Measurements from ENCODE around the gene VWA8. TPM values are rescaled to one million over a fixed set of nuclear protein-coding genes. Genes with fewer than 3 reads are reported as not detected.
A peak's percentile ranks its signal among the peaks of the same experiment; 100 is the strongest.
"Not testable (repeated sequence)": the region's sequence is repeated elsewhere in the genome, so short reads cannot be mapped to it uniquely, and the experiment has no call there.

VWA8 gene
- total and polyA plus RNA-seq, 2 donors, result 8.1 to 20.9 TPM

- H3K4me1 ChIP-seq (ENCODE audit: control insufficient read depth in 2 of 2, insufficient read depth in 2 of 2, low read length in 2 of 2), result peaks cover 0 to 3% of the 10 kb centered on the region in 2 donors
- H3K27me3 ChIP-seq (ENCODE audit: control insufficient read depth in 2 of 2, insufficient read depth in 1 of 2, low read length in 1 of 2), result no peaks in the 10 kb centered on the region
- no peak for DNase-seq (ENCODE audit: low read depth in 6 of 9, low spot score in 9 of 9)
- H3K9me3 ChIP-seq (ENCODE audit: control insufficient read depth in 2 of 2, insufficient read depth in 1 of 2, low read length in 1 of 2), result no peaks in the 10 kb centered on the region
- no peak overlapping the region for H3K4me3 ChIP-seq (ENCODE audit: low read length in 2 of 2)
- WGBS, result 96% methylated on average over 4 of the region's 4 CpGs
- H3K36me3 ChIP-seq (ENCODE audit: control insufficient read depth in 2 of 2, insufficient read depth in 2 of 2, low read length in 1 of 2), result no peaks in the 10 kb centered on the region
- no peak overlapping the region for H3K27ac ChIP-seq (ENCODE audit: low read depth in 1 of 2, low read length in 1 of 2)
These were observed 317.4 kb downstream of the VWA8 start for GRCh38 chr13:41643507-41643906.

GRCh38 chr13:41641961-41642360 lies 318.9 kb downstream of the VWA8 start:
- DNase-seq (ENCODE audit: low read depth in 6 of 9, low spot score in 9 of 9), result no peak
- Histone ChIP-seq H3K27me3 (ENCODE audit: control insufficient read depth in 2 of 2, insufficient read depth in 1 of 2, low read length in 1 of 2) (no peaks in the 10 kb centered on the region), H3K36me3 (ENCODE audit: control insufficient read depth in 2 of 2, insufficient read depth in 2 of 2, low read length in 1 of 2) (no peaks in the 10 kb centered on the region), H3K9me3 (ENCODE audit: control insufficient read depth in 2 of 2, insufficient read depth in 1 of 2, low read length in 1 of 2) (no peaks in the 10 kb centered on the region), H3K4me1 (ENCODE audit: control insufficient read depth in 2 of 2, insufficient read depth in 2 of 2, low read length in 2 of 2) (peaks cover 0 to 3% of the 10 kb centered on the region in 2 donors), H3K4me3 (ENCODE audit: low read length in 2 of 2) (no peak overlapping the region), H3K27ac (ENCODE audit: low read depth in 1 of 2, low read length in 1 of 2) (no peak overlapping the region)
- 97% methylated on average over 4 of the region's 4 CpGs for WGBS

- Histone ChIP-seq H3K36me3 (ENCODE audit: control insufficient read depth in 2 of 2, insufficient read depth in 2 of 2, low read length in 1 of 2) (no peaks in the 10 kb centered on the region), H3K27ac (ENCODE audit: low read depth in 1 of 2, low read length in 1 of 2) (no peak overlapping the region), H3K27me3 (ENCODE audit: control insufficient read depth in 2 of 2, insufficient read depth in 1 of 2, low read length in 1 of 2) (no peaks in the 10 kb centered on the region), H3K4me1 (ENCODE audit: control insufficient read depth in 2 of 2, insufficient read depth in 2 of 2, low read length in 2 of 2) (peaks cover 0 to 3% of the 10 kb centered on the region in 2 donors), H3K4me3 (ENCODE audit: low read length in 2 of 2) (no peak overlapping the region), H3K9me3 (ENCODE audit: control insufficient read depth in 2 of 2, insufficient read depth in 1 of 2, low read length in 1 of 2) (no peaks in the 10 kb centered on the region)
- DNase-seq (ENCODE audit: low read depth in 6 of 9, low spot score in 9 of 9), result no peak
- 99% methylated on average over 1 of the region's 1 CpG for WGBS
These were observed 319.5 kb downstream of the VWA8 start for GRCh38 chr13:41641429-41641828.

- Histone ChIP-seq H3K27ac (ENCODE audit: low read depth in 1 of 2, low read length in 1 of 2) (no peak overlapping the region), H3K36me3 (ENCODE audit: control insufficient read depth in 2 of 2, insufficient read depth in 2 of 2, low read length in 1 of 2) (no peaks in the 10 kb centered on the region), H3K4me1 (ENCODE audit: control insufficient read depth in 2 of 2, insufficient read depth in 2 of 2, low read length in 2 of 2) (peaks cover 0 to 3% of the 10 kb centered on the region in 2 donors), H3K4me3 (ENCODE audit: low read length in 2 of 2) (no peak overlapping the region), H3K9me3 (ENCODE audit: control insufficient read depth in 2 of 2, insufficient read depth in 1 of 2, low read length in 1 of 2) (no peaks in the 10 kb centered on the region), H3K27me3 (ENCODE audit: control insufficient read depth in 2 of 2, insufficient read depth in 1 of 2, low read length in 1 of 2) (no peaks in the 10 kb centered on the region)
- 92% methylated on average over 4 of the region's 4 CpGs for WGBS
- peak in 1 of 9 donors; percentile 21 for DNase-seq (ENCODE audit: low read depth in 6 of 9, low spot score in 9 of 9)
These were observed 320.7 kb downstream of the VWA8 start for GRCh38 chr13:41639955-41640780.

- WGBS, result 97% methylated on average over 7 of the region's 7 CpGs
- Histone ChIP-seq H3K4me1 (ENCODE audit: control insufficient read depth in 2 of 2, insufficient read depth in 2 of 2, low read length in 2 of 2) (peaks cover 0 to 1% of the 10 kb centered on the region in 2 donors), H3K36me3 (ENCODE audit: control insufficient read depth in 2 of 2, insufficient read depth in 2 of 2, low read length in 1 of 2) (no peaks in the 10 kb centered on the region), H3K27ac (ENCODE audit: low read depth in 1 of 2, low read length in 1 of 2) (no peak overlapping the region), H3K9me3 (ENCODE audit: control insufficient read depth in 2 of 2, insufficient read depth in 1 of 2, low read length in 1 of 2) (no peaks in the 10 kb centered on the region), H3K4me3 (ENCODE audit: low read length in 2 of 2) (no peak overlapping the region), H3K27me3 (ENCODE audit: control insufficient read depth in 2 of 2, insufficient read depth in 1 of 2, low read length in 1 of 2) (no peaks in the 10 kb centered on the region)
- no peak for DNase-seq (ENCODE audit: low read depth in 6 of 9, low spot score in 9 of 9)
These were observed 321.5 kb downstream of the VWA8 start for GRCh38 chr13:41639237-41639904.

- H3K27ac ChIP-seq (ENCODE audit: low read depth in 1 of 2, low read length in 1 of 2), result no peak overlapping the region
- no peaks in the 10 kb centered on the region for H3K9me3 ChIP-seq (ENCODE audit: control insufficient read depth in 2 of 2, insufficient read depth in 1 of 2, low read length in 1 of 2)
These were observed 323.3 kb downstream of the VWA8 start for GRCh38 chr13:41637586-41637985.

GRCh38 chr13:41637032-41637431 lies 323.9 kb downstream of the VWA8 start:
- 97% methylated on average over 4 of the region's 5 CpGs for WGBS
- not testable (repeated sequence) for H3K9me3 ChIP-seq (ENCODE audit: control insufficient read depth in 2 of 2, insufficient read depth in 1 of 2, low read length in 1 of 2); H3K4me3 ChIP-seq (ENCODE audit: low read length in 2 of 2); H3K4me1 ChIP-seq (ENCODE audit: control insufficient read depth in 2 of 2, insufficient read depth in 2 of 2, low read length in 2 of 2); DNase-seq (ENCODE audit: low read depth in 6 of 9, low spot score in 9 of 9); H3K27ac ChIP-seq (ENCODE audit: low read depth in 1 of 2, low read length in 1 of 2); H3K36me3 ChIP-seq (ENCODE audit: control insufficient read depth in 2 of 2, insufficient read depth in 2 of 2, low read length in 1 of 2); H3K27me3 ChIP-seq (ENCODE audit: control insufficient read depth in 2 of 2, insufficient read depth in 1 of 2, low read length in 1 of 2)

More at GRCh38 chr13:41637586-41637985, 323.3 kb downstream of the VWA8 start:
- Histone ChIP-seq H3K4me1 (ENCODE audit: control insufficient read depth in 2 of 2, insufficient read depth in 2 of 2, low read length in 2 of 2) (no peaks in the 10 kb centered on the region), H3K27me3 (ENCODE audit: control insufficient read depth in 2 of 2, insufficient read depth in 1 of 2, low read length in 1 of 2) (no peaks in the 10 kb centered on the region), H3K36me3 (ENCODE audit: control insufficient read depth in 2 of 2, insufficient read depth in 2 of 2, low read length in 1 of 2) (no peaks in the 10 kb centered on the region), H3K4me3 (ENCODE audit: low read length in 2 of 2) (no peak overlapping the region)
- no peak for DNase-seq (ENCODE audit: low read depth in 6 of 9, low spot score in 9 of 9)
- WGBS, result 99% methylated on average over 1 of the region's 1 CpG

GRCh38 chr13:41636590-41636989 lies 324.3 kb downstream of the VWA8 start:
- not testable (repeated sequence) for H3K4me1 ChIP-seq (ENCODE audit: control insufficient read depth in 2 of 2, insufficient read depth in 2 of 2, low read length in 2 of 2); H3K9me3 ChIP-seq (ENCODE audit: control insufficient read depth in 2 of 2, insufficient read depth in 1 of 2, low read length in 1 of 2); H3K36me3 ChIP-seq (ENCODE audit: control insufficient read depth in 2 of 2, insufficient read depth in 2 of 2, low read length in 1 of 2); DNase-seq (ENCODE audit: low read depth in 6 of 9, low spot score in 9 of 9); H3K27me3 ChIP-seq (ENCODE audit: control insufficient read depth in 2 of 2, insufficient read depth in 1 of 2, low read length in 1 of 2); H3K27ac ChIP-seq (ENCODE audit: low read depth in 1 of 2, low read length in 1 of 2); H3K4me3 ChIP-seq (ENCODE audit: low read length in 2 of 2)

- Histone ChIP-seq H3K9me3 (ENCODE audit: control insufficient read depth in 2 of 2, insufficient read depth in 1 of 2, low read length in 1 of 2) (no peaks in the 10 kb centered on the region), H3K4me1 (ENCODE audit: control insufficient read depth in 2 of 2, insufficient read depth in 2 of 2, low read length in 2 of 2) (no peaks in the 10 kb centered on the region), H3K4me3 (ENCODE audit: low read length in 2 of 2) (no peak overlapping the region), H3K36me3 (ENCODE audit: control insufficient read depth in 2 of 2, insufficient read depth in 2 of 2, low read length in 1 of 2) (no peaks in the 10 kb centered on the region), H3K27ac (ENCODE audit: low read depth in 1 of 2, low read length in 1 of 2) (no peak overlapping the region), H3K27me3 (ENCODE audit: control insufficient read depth in 2 of 2, insufficient read depth in 1 of 2, low read length in 1 of 2) (no peaks in the 10 kb centered on the region)
- 92% methylated on average over 3 of the region's 3 CpGs for WGBS
- no peak for DNase-seq (ENCODE audit: low read depth in 6 of 9, low spot score in 9 of 9)
These were observed 326.5 kb downstream of the VWA8 start for GRCh38 chr13:41634407-41634806.

Measured in thymus (tissue), 11 donors.